ENCODE results near the gene AASDH.
A peak's percentile ranks its signal among the peaks of the same experiment; 100 is the strongest.

AASDH gene

GRCh38 chr4:56389558-56389957, 2.3 kb upstream of the AASDH start:
- TF ChIP-seq CTCF (IDR thresholded peaks at IDR 0.05; ENCODE audit: low read depth, low read length), result no peak
- no peak overlapping the region for H3K4me3 ChIP-seq (ENCODE audit: low read depth, low read length)

GRCh38 chr4:56388306-56388705, 1.0 kb upstream of the AASDH start:
- no peak for TF ChIP-seq CTCF (IDR thresholded peaks at IDR 0.05; ENCODE audit: low read depth, low read length)
- peak overlapping the region; percentile 80 for H3K4me3 ChIP-seq (ENCODE audit: low read depth, low read length)

GRCh38 chr4:56386091-56386490, 1.2 kb downstream of the AASDH start:
- no peak for TF ChIP-seq CTCF (IDR thresholded peaks at IDR 0.05; ENCODE audit: low read depth, low read length)
- H3K4me3 ChIP-seq (ENCODE audit: low read depth, low read length), result peak overlapping the region; percentile 20

- TF ChIP-seq CTCF (IDR thresholded peaks at IDR 0.05; ENCODE audit: low read depth, low read length), result no peak
These were observed 11.8 kb downstream of the AASDH start for GRCh38 chr4:56375458-56375857.

GRCh38 chr4:56374956-56375355, 12.3 kb downstream of the AASDH start:
- TF ChIP-seq CTCF (IDR thresholded peaks at IDR 0.05; ENCODE audit: low read depth, low read length), result no peak
- no peak overlapping the region for H3K4me3 ChIP-seq (ENCODE audit: low read depth, low read length)

More at GRCh38 chr4:56375458-56375857, 11.8 kb downstream of the AASDH start:
- H3K4me3 ChIP-seq (ENCODE audit: low read depth, low read length), result no peak overlapping the region

GRCh38 chr4:56372774-56373173, 14.5 kb downstream of the AASDH start:
- no peak overlapping the region for H3K4me3 ChIP-seq (ENCODE audit: low read depth, low read length)
- TF ChIP-seq CTCF (IDR thresholded peaks at IDR 0.05; ENCODE audit: low read depth, low read length), result no peak

GRCh38 chr4:56371426-56372220, 15.7 kb downstream of the AASDH start:
- no peak overlapping the region for H3K4me3 ChIP-seq (ENCODE audit: low read depth, low read length)
- no peak for TF ChIP-seq CTCF (IDR thresholded peaks at IDR 0.05; ENCODE audit: low read depth, low read length)

Measured in WI38 (cell line).